PC-9 (cell line): ENCODE results near the gene MNT. TPM values are rescaled to one million over a fixed set of nuclear protein-coding genes. Genes with fewer than 3 reads are reported as not detected.

Experiments used
- BruUV-seq: library from RNA; stranded (reverse); fragments of 400-500 nt; replicated peaks from 2 replicates; lab custom pipeline; 2021; lab: Mats Ljungman, UMichigan
- CTCF ChIA-PET: fragments of 300-600 bp; sonication (Branson Sonifier 250); formaldehyde crosslinking; loops from one replicate; lab custom pipeline; 2022; ENCODE audit warnings: antibody characterized with exemption; lab: Charles Lee
- POLR2A ChIA-PET: fragments of 300-600 bp; sonication (Branson Sonifier 250); formaldehyde crosslinking; loops from one replicate; lab custom pipeline; 2022; ENCODE audit warnings: antibody characterized with exemption; ENCODE audit not compliant: unreplicated experiment; lab: Charles Lee
- DNase-seq, 2 experiments: peaks; one replicate each; pipeline versions ENCODE4 v3.0.0 to v3.0.0-alpha.2; 2015 to 2022; ENCODE audit warnings: mixed read lengths in 1 of 2
- H2AFZ ChIP-seq: fragments of 200-600 bp; sonication (generic); 2 replicates; pipeline ENCODE4 v1.8.1; 2017; ENCODE audit warnings: antibody characterized with exemption
- H3F3A ChIP-seq: fragments of 200-600 bp; sonication (generic); 2 replicates; pipeline ENCODE4 v1.8.1; 2017; ENCODE audit warnings: antibody characterized with exemption, mild to moderate bottlenecking, low read depth; ENCODE audit not compliant: insufficient read depth
- H3K27ac ChIP-seq: fragments of 200-600 bp; sonication (generic); 2 replicates; pipeline ENCODE4 v1.6.1; 2016; ENCODE audit warnings: mixed run types
- H3K27me3 ChIP-seq: fragments of 200-600 bp; sonication (generic); 2 replicates; pipeline ENCODE4 v1.6.1; 2016; ENCODE audit warnings: low read depth, mixed run types; ENCODE audit not compliant: insufficient read depth
- H3K36me3 ChIP-seq: fragments of 200-600 bp; sonication (generic); 2 replicates; pipeline ENCODE4 v1.6.1; 2016; ENCODE audit warnings: low read depth, mixed run types
- H3K4me1 ChIP-seq: fragments of 200-600 bp; sonication (generic); replicated peaks from 2 replicates; pipeline ENCODE4 v1.6.1; 2016; ENCODE audit warnings: mixed run types; ENCODE audit not compliant: insufficient read depth
- H3K4me2 ChIP-seq: fragments of 200-600 bp; sonication (generic); 2 replicates; pipeline ENCODE4 v1.6.1; 2017; ENCODE audit warnings: mixed run types
- H3K4me3 ChIP-seq: fragments of 200-600 bp; sonication (generic); 2 replicates; pipeline ENCODE4 v1.6.1; 2016; ENCODE audit warnings: mixed run types
- H3K79me2 ChIP-seq: fragments of 200-600 bp; sonication (generic); 2 replicates; pipeline ENCODE4 v1.6.1; 2017; ENCODE audit warnings: low read depth, mixed run types
- H3K9me2 ChIP-seq: fragments of 200-600 bp; sonication (generic); 2 replicates; pipeline ENCODE4 v1.8.1; 2017; ENCODE audit warnings: mild to moderate bottlenecking; ENCODE audit not compliant: insufficient read depth
- H3K9me3 ChIP-seq: fragments of 200-600 bp; sonication (generic); 2 replicates; pipeline ENCODE4 v1.8.1; 2016; ENCODE audit warnings: low read depth; ENCODE audit not compliant: insufficient read depth
- H4K20me1 ChIP-seq: fragments of 200-600 bp; sonication (generic); 2 replicates; pipeline ENCODE4 v1.8.1; 2017; ENCODE audit not compliant: insufficient read depth
- EZH2 ChIP-seq: fragments of 200-600 bp; sonication (generic); IDR thresholded peaks from 2 replicates; pipeline ENCODE4 v1.8.0; 2017; ENCODE audit warnings: antibody characterized with exemption, low read depth
- intact Hi-C: fragments of 100-400 bp; cut with micrococcal nuclease; formaldehyde crosslinking; loops from one replicate; pipeline ENCODE4 v1.10.0; 2022; ENCODE audit not compliant: unreplicated experiment
- total RNA-seq: library from RNA; stranded (reverse); gene quantifications from 2 replicates; pipeline ENCODE4 v1.2.3, GENCODE V29; 2021
- TF ChIP-seq, protein P1 (sequence below): fragments of 200-600 bp; sonication (generic); conservative IDR thresholded peaks from 2 replicates; pipeline ENCODE4 v1.6.1; 2017; ENCODE audit warnings: mixed run types, antibody characterized with exemption, mild to moderate bottlenecking, moderate library complexity

The MNT gene
- total RNA-seq, 1 experiment from 2014 or later, result 60.7 TPM

GRCh38 chr17:2396192-2396567 is 4.7 kb downstream of the MNT start:
- intact Hi-C loops, result no loop called here
- H3K4me2 ChIP-seq, result peak overlapping the region; percentile 99
- no peaks in the 10 kb centered on the region for H3K9me2 ChIP-seq
- peak overlapping the region; percentile 66 for H3K27ac ChIP-seq
- H4K20me1 ChIP-seq, result peaks cover 30% of the 10 kb centered on the region
- no peaks in the 10 kb centered on the region for H3K27me3 ChIP-seq
- ChIA-PET POLR2A (interaction anchor here (0.7 kb wide), 1 partner anchor 1139 kb away, joined by 4 read pairs; no protein-coding TSS in a partner anchor), CTCF (no interaction called here)
- H3K4me3 ChIP-seq, result peak overlapping the region; percentile 51; the same call in 1 of the 2 replicates
- BruUV-seq, result no TSS peak
- no peak for TF ChIP-seq EZH2
- TF ChIP-seq, protein P1, sequence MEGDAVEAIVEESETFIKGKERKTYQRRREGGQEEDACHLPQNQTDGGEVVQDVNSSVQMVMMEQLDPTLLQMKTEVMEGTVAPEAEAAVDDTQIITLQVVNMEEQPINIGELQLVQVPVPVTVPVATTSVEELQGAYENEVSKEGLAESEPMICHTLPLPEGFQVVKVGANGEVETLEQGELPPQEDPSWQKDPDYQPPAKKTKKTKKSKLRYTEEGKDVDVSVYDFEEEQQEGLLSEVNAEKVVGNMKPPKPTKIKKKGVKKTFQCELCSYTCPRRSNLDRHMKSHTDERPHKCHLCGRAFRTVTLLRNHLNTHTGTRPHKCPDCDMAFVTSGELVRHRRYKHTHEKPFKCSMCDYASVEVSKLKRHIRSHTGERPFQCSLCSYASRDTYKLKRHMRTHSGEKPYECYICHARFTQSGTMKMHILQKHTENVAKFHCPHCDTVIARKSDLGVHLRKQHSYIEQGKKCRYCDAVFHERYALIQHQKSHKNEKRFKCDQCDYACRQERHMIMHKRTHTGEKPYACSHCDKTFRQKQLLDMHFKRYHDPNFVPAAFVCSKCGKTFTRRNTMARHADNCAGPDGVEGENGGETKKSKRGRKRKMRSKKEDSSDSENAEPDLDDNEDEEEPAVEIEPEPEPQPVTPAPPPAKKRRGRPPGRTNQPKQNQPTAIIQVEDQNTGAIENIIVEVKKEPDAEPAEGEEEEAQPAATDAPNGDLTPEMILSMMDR, result no peak
- H3F3A ChIP-seq, result peaks cover 46% of the 10 kb centered on the region
- peaks cover 45% of the 10 kb centered on the region for H3K4me1 ChIP-seq
- H2AFZ ChIP-seq, result no peak overlapping the region
- no peaks in the 10 kb centered on the region for H3K36me3 ChIP-seq
- H3K79me2 ChIP-seq, result peaks cover 58% of the 10 kb centered on the region
- H3K9me3 ChIP-seq, result no peaks in the 10 kb centered on the region
- no peak for DNase-seq

DNA sequence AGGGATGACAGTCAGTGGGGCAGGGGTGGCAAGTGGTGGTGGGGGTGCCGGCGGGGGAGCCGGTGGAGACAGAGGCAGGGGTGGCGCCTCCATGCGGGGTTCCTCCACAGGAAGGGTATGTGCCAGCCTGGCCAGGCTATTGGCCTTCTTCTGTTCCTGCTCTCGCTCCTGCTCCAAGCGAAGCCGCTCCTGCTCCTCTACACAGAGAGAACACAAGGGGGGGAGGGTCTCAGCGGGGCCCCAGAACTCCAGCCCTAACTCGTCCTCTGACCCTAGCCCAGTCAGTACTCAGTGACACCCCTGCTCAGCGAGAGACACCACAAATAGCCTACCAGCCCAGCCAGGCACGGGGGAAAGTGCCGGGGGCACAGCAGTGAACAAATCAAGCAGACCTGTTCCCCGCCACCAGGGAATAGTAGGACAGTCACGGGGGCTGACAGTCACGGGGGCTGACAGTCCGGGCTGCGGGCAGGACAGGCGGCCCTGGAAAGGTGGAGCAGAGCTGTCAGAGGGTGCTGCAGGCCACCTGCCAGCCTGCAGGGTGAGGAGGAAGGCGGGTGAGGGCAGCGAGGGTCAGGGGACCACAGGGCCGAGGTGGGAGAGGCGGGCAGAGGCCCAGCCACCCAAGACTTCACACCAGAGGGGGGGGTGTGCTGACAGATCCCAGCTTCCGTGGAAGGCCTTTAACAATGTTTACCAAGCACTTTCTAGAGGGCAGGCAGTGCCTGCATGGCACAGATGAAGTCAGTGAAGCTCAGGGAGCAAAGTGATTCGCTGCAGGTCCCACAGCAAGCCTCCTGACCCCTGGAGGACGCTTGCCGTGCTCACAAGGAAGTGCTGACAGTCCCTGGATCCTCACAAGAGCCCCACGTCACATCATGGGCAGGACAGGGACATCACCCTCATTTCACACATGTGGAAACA is 5.3 kb downstream of the MNT start:
- intact Hi-C loops, result no loop called here
- peaks cover 52% of the 10 kb centered on the region for H3F3A ChIP-seq
- H3K9me3 ChIP-seq, result no peaks in the 10 kb centered on the region
- H3K27me3 ChIP-seq, result no peaks in the 10 kb centered on the region
- CTCF ChIA-PET, result no interaction called here
- H3K27ac ChIP-seq, result peak overlapping the region; percentile 66; the same call in 1 of the 2 replicates
- peak overlapping the region; percentile 51; the same call in 1 of the 2 replicates for H3K4me3 ChIP-seq
- H3K36me3 ChIP-seq, result no peaks in the 10 kb centered on the region
- peaks cover 34% of the 10 kb centered on the region for H4K20me1 ChIP-seq
- no peaks in the 10 kb centered on the region for H3K9me2 ChIP-seq
- POLR2A ChIA-PET, result interaction anchor here (0.7 kb wide), 1 partner anchor 1139 kb away, joined by 4 read pairs; no protein-coding TSS in a partner anchor
- peaks cover 45% of the 10 kb centered on the region for H3K4me1 ChIP-seq
- peak overlapping the region; percentile 99 for H3K4me2 ChIP-seq
- no peak overlapping the region for H2AFZ ChIP-seq
- peaks cover 64% of the 10 kb centered on the region for H3K79me2 ChIP-seq
- no peak for DNase-seq
- TF ChIP-seq, protein P1, result no peak
- TF ChIP-seq EZH2, result no peak
- BruUV-seq, result no TSS peak

DNA sequence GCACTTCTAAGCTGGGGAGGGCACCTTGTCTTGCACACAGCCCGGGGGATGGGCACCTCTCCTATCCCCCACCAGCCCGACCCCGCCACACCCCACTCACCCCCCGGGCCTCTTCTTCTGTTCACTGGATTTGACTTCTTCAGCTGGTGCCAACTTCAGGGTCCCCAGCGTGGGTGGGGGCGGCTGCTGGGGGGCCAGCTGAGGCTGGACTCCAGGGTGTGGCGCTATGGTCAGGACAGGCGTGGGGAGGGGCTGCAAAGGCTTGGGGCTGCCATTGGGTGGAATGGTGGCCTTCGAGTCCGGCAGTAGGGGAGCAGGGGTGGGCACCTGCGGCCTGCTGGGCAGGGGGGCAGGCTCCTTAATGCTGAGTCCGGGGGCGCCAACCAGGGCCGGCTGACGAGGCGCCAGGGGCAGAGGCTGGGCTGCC is 6.1 kb downstream of the MNT start:
- 0 out of 2 replicates have a peak, but pooled peaks cover under 1% of the 10 kb centered on the region for H3K36me3 ChIP-seq
- H3K27me3 ChIP-seq, result no peaks in the 10 kb centered on the region
- POLR2A ChIA-PET, result no interaction called here
- no peak for DNase-seq
- H3K4me2 ChIP-seq, result no peak overlapping the region
- intact Hi-C loops, result no loop called here
- TF ChIP-seq, protein P1, result no peak
- TF ChIP-seq EZH2, result no peak
- H4K20me1 ChIP-seq, result peaks cover 38% of the 10 kb centered on the region
- H3K9me2 ChIP-seq, result no peaks in the 10 kb centered on the region
- H3K4me1 ChIP-seq, result peaks cover 45% of the 10 kb centered on the region
- H3K79me2 ChIP-seq, result peaks cover 59% of the 10 kb centered on the region
- no TSS peak for BruUV-seq
- no peak overlapping the region for H3K4me3 ChIP-seq
- CTCF ChIA-PET, result no interaction called here
- H3F3A ChIP-seq, result peaks cover 48% of the 10 kb centered on the region
- no peak overlapping the region for H2AFZ ChIP-seq
- H3K27ac ChIP-seq, result no peak overlapping the region
- no peaks in the 10 kb centered on the region for H3K9me3 ChIP-seq
